Breast epithelium (tissue), 3 donors: ENCODE data around the gene TARS1.

Experiments
- CTCF ChIP-seq, 3 donors: fragments of 450-650 bp; IDR thresholded peaks; one replicate each; pipeline ENCODE4 v1.5.1; 2016 to 2017; ENCODE audit warnings: antibody characterized with exemption in 3 of 3, mild to moderate bottlenecking in 3 of 3, moderate library complexity in 3 of 3
- POLR2A ChIP-seq: fragments of 450-650 bp; IDR thresholded peaks from one replicate; pipeline ENCODE4 v1.6.1; 2016; ENCODE audit warnings: antibody characterized with exemption, mild to moderate bottlenecking, moderate library complexity

GRCh38 chr5:33465120-33465519 is 24.4 kb downstream of the TARS1 start:
- TF ChIP-seq CTCF (IDR thresholded peaks at IDR 0.05), result no peak
- TF ChIP-seq POLR2A, result no peak
